GM19324 (cell line): ENCODE data around the gene AGBL5.
A peak's percentile ranks its signal among the peaks of the same experiment; 100 is the strongest.

Experiments used
- ATAC-seq: cut with Tn5 transposase; IDR thresholded peaks from one replicate; pipeline ENCODE4 v1.9.1; 2021; ENCODE audit warnings: mild to moderate bottlenecking, moderate library complexity; ENCODE audit not compliant: unreplicated experiment, low FRiP score

AGBL5 gene

DNA sequence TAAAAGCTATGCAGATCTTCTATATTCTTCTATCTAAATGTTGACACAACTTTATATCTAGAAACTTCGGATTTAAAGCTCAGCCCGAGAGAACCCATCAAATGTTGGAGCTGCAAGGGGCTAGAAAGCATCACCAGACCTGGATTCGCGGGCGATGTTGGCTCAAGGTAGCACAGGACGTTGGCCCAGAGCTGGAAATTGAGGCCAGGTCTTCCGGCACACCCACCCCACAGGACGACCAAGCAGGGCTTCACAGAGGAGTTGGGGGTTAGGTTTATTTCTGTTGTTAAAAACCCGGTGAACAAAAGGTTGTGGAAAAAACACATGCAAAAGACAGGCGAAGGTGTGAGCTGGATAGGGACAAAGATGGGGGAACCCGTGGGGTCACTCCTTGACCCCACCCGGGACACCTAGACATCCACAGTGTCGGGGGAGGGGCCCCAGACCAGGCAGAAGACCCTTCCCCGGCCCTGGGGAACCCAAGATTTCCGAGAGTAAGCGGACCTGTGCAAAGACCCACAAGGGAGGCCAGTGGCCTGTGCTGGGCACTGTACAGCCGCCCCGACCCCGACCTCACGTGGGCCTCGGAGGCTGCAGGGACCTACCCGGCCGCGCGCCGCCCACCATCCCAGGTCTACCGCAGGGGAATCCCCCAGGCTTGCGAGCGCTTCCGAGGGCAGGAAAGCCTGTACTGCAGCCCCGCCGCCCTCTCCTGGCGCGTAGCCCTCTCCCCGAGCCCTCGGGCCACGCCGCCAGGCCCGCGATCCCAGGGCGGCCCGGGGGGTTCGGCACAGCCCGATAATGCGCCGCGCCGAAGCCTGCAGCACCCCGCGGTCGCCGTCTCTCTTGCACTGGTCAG is 1.8 kb upstream of the AGBL5 start:
- ATAC-seq, result peak; percentile 10

DNA sequence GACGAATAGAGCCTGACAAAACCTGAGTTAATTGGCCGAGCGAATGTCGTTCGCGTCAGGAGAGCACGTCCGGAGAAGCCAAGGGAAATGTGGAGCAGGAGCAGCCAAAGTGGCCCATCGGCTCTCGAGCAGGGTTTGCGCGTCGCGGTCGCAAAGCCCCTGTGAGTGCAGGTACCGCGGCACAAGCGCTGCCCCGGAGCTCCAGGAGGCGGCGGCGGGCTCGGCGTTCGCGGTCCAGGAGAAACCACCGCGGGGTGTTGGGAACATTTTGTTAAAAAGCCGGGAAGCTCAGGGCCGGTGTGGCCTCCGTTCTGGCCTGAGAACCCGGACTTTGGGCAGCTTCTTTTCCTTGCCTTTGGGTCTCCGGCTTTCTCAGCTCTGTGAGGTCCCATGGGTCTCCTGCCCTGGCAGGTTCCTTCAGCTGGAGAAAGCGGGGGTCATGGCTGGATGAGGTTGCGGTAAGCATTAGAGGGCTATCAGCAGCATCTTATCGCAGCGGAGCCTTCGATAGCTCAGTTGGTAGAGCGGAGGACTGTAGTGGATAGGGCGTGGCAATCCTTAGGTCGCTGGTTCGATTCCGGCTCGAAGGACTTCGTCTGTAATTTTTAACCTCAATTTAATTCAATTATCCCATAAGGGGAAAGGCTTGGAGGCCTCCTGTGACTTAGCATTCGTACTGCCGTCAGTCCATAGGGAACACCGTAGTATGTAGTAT is 1.0 kb upstream of the AGBL5 start:
- ATAC-seq, result peak; percentile 43

DNA sequence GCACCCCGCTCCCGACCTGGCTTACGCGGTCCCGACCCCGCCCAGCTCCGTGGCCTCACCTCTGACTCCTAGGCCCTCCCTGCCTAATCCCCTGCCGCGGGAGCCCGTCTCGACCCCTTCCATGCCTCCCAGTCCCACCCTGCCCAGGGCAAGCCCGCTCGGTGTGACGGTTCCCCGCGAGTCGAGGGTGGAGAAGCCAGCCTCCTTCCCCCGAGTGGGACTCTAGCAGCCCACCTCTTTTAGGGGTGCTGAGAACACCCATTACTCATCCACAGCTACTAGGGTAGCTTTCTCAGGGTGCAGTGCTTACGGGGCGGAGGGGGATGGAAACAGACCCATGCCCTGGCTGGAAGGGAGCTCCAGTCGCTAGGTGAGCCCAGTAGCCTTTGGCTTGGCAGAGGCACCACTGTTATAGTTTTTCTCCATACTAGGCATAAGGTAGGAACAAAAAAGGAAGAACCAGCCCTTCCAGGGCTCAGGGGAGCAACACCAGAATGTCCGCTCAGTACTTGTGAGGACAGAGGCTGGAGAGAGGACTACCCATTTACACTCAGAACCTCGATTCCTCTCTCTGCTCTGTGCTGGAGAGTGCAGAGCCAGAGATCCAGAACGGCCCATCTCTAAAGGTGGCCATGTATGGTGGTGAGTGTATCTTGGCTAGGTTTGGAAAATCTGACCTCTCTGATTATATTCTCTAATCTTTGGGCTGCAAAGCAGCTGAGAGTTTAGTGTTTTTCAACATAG is 606 bp downstream of the AGBL5 start:
- no peak for ATAC-seq

DNA sequence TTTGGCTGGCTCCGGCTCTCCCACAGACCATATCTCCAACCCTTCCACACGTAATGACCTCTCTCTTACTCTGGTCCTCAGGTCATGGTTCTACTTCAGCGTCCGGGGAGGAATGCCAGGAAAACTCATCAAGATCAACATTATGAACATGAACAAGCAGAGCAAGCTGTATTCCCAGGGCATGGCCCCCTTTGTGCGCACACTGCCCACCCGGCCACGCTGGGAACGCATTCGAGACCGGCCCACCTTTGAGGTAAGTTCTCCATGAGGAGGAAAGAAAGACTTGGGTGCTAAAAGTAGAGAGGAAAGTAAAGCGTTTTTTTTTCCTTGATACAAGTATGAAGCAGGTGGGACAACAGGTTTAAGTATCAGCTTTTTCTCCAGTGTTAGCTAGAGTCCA is 1.9 kb downstream of the AGBL5 start:
- ATAC-seq, result no peak

DNA sequence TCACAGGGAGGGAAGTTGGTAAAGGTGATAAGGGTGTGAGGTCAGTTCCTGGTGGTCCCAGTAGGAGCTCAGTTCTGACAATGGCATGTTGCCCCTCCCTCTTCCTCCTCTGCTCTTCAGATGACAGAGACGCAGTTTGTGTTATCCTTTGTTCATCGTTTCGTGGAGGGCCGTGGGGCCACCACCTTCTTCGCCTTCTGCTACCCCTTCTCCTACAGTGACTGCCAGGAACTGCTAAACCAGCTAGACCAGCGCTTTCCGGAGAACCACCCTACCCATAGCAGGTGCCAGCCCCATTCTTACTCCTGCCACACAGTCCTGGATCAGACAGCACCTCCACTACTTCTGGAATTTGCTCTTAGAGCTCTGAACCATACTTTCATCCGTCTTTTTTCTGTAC is 2.3 kb downstream of the AGBL5 start:
- no peak for ATAC-seq

DNA sequence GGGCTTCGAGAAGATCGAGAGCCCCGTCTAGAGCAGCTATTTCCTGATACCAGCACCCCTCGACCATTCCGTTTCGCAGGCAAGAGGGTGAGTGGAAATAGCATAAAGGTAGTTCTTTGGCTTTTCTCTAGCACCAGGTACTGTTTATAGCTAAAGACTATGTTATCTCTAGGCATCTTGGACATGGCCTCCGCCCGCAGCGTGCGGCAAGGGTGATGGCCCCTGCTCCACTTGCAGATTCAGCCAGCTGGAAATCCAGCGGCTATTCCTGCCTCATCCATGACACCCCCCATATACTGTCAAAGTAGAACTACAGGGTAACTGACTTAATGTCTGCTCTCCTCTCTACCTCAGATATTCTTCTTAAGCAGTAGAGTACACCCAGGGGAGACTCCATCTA is 3.3 kb downstream of the AGBL5 start:
- no peak for ATAC-seq

DNA sequence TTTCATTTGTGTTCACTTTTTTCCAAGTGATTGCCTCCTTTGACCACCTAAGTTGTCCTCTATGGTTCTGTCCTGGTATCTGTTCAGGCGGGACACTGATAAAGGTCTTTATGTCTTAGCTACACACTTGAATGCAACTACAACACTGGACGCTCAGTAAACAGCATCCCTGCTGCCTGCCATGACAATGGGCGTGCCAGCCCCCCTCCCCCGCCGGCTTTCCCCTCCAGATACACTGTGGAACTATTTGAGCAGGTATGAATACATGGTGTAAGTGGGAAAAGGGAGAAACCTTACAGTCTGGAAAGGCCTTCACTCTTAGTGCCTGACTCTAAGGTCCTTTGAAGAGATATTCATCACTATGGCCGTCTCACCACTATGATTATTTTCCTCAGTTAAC is 5.7 kb downstream of the AGBL5 start:
- no peak for ATAC-seq

DNA sequence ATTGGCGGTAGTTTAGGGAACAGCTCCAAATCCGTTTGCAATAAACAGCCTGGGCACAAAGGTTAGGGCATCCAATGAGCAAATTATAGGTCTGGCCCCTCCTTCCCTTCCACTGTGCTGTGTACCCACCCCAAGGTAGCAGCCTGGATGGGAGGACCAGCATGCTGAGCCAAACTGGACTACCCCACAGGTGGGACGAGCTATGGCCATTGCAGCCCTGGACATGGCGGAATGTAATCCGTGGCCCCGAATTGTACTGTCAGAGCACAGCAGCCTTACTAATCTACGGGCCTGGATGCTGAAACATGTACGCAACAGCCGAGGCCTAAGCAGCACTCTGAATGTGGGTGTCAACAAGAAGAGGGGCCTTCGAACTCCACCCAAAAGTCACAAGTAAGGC is 6.7 kb downstream of the AGBL5 start:
- no peak for ATAC-seq

DNA sequence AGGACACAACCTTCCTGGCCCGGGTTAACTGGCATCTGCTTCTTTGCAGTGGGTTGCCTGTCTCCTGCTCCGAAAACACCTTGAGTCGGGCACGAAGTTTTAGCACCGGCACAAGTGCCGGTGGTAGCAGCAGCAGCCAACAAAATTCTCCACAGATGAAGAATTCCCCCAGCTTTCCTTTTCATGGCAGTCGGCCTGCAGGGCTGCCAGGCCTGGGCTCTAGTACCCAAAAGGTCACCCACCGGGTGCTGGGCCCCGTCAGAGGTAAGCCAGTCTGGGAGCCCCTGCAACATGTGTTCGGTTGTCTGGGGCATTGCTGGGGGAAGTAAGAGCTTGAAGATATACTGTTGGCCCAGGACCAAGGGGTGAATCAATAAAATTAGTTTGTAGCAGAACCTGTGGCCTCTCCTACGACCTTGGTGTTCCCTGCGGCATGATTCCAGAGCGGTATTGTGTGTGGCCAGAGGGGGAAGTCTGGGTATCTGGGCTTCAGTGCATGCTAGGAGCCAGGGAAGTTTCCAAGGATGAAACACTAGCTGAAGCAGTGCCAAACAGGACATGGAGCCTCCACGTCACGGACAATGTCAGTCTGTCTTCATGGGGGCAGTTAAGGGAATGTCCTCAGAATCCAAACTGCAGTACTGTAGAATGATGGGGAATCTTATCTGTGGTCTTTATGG is 7.8 kb downstream of the AGBL5 start:
- no peak for ATAC-seq

DNA sequence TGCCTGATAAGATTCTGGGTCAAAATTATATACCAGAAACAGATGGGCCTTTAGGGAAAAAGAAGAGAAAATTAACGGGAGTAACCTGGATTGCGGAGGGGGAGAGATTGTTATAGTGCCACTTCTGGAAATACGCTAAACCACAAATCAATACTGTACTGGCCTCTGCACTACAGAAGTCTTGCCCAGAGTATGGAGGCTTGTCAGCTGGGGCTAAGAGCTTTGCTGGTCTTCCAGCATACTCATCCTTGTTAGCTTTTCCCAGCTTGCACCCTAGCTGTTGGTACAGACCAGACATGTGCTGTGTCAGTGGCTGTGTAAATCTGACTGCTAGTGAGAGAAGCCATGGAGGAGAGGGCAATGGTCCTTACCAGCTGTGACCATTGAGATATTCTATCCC is 8.9 kb downstream of the AGBL5 start:
- ATAC-seq, result no peak

DNA sequence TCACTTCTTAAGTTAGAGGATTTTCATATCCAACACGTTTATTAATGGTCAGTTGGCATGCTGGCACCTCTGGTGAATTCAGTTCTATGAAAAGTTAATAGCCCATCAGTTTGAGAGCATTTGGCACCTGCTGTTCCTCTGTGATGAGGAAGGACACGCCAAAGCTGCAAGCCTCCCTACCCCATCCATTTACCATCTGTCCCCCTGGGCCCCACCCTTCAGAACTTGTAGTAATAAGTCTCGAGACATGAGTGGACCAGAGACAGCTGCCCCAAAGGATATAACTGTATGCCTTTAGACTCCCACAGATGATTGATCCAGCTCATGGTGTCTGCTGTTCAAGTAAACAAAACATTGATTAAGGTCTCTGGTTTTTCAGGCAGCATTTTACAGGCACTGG is 13.7 kb downstream of the AGBL5 start:
- no peak for ATAC-seq

DNA sequence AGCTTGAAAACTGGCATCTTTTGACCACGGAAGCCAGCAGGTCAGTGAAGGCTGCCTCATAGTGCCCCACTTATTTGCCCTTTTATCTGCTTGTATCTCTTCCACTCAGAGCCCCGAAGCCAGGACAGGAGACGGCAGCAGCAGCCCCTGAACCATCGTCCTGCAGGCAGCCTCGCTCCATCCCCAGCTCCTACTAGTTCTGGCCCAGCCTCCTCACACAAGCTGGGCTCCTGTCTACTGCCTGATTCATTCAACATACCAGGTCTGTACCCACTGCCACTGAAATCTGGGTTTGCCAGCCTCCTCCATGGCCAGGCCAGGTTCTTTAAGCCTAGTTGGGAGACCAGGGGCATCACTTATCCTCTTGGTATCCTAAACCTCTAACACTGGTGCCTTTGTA is 15.9 kb downstream of the AGBL5 start:
- no peak for ATAC-seq

DNA sequence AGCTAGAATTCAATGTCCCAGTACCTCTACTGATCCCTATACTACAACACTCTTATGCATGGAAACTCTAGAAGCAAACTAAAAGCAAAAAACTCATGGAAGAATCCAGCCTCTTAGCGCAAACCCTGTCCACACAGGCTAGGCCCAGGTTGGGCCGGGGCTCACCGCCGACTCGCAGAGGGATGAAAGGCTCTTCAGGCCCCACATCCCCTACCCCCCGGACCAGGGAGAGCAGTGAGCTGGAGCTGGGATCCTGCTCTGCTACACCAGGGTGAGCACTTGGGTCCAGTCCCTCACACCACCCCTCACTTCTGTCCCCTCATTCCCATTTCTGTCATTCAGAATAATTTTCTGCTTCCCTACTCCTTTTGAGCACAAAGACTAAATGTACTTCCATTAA is 18.0 kb downstream of the AGBL5 start:
- no peak for ATAC-seq

DNA sequence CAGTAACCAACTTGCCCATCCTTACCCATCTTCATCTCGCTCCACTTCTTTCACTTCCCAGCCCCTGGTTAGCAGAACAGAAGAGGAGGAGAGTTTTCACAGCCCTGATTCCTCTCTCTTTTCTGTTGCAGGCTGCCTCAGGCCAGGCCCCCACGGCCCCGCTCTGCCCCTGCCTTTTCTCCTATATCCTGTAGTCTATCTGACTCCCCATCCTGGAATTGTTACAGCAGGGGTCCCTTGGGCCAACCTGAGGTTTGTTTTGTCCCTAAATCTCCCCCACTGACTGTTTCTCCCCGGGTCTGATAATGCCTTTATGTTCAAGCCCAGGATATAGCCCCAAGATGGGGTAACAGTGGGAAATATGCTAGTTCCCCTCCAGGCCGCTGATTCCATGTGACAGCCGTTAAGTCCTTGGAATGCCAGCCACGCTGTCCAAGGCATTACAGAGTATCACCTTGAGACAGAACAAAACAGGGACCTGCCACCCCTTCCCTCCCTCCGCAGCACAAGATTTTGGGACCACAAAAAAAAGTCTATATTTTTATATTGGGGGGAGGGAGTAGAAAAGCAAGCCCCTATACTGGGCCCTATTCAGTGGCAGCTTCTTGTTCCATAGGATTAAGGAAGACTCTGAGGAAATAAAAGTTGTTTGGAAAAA is 18.6 kb downstream of the AGBL5 start:
- no peak for ATAC-seq

DNA sequence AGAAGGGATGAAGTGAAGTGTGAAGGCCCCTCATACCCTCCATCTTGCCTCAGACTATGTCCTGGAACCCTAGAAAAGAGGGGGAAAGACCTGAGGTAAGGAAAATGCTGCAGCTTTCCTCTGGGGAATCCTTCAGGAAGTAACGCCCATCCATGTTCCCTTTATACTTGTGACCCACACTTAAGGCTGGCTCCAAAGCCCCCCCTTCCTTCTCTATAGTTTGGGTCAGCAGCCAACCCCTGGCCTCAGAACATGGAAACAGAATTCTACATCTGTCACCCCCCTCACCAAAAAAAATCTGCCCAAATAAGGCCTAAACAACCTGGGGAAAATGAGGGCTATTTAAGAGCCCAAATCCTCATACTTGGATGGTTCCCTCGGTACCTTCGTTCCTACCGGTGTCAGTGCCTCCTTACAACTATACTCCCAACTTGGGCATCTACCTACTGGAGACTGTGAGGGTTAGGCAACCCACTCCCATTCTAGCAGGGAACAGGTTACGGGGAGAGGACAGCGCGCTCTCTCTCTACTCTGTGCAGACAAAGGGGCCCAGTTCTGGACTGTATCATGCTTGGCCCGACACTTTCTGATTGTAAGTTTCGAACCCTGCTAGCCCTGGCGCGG is 19.3 kb downstream of the AGBL5 start:
- ATAC-seq, result no peak

DNA sequence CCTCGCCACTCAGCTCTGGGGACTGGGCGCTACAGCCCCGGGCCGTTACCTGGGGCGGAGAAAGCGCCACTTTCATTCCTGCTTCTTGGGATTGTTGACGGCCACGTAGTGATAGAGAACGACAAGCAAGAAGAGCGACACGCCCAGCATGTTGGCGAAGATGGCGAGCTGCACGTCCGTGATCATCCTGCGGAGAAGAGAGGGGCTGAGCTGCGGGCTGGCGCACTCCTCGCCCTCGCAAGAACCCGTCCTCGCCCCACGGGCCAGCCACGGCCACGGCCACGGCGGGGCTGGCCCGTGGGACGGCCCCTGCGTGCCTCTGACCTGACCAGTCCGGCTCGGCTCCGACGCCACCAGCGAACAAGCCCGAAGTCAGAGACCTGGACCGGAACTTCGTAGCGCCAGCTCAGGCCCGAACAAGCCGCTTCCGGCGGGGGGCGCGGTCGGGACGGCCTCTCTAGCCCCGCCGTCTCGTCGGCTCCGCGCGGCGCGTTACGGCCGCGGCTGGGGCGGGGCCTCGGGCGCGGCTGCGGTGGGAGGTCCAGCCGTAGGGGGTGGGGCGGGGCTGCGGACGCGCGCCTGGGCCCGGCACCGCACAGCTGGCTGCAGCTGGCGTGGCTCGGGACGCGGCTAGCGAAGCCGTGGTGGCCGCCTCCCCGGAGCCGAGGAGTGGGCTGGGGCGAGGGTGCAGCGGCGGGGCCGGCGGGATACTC is 20.0 kb downstream of the AGBL5 start, which contains the start of gene OST4:
Gene OST4 (minus strand): TSS at position 378 of the 713 bp plus-strand sequence.
- ATAC-seq, result peak; percentile 87

DNA sequence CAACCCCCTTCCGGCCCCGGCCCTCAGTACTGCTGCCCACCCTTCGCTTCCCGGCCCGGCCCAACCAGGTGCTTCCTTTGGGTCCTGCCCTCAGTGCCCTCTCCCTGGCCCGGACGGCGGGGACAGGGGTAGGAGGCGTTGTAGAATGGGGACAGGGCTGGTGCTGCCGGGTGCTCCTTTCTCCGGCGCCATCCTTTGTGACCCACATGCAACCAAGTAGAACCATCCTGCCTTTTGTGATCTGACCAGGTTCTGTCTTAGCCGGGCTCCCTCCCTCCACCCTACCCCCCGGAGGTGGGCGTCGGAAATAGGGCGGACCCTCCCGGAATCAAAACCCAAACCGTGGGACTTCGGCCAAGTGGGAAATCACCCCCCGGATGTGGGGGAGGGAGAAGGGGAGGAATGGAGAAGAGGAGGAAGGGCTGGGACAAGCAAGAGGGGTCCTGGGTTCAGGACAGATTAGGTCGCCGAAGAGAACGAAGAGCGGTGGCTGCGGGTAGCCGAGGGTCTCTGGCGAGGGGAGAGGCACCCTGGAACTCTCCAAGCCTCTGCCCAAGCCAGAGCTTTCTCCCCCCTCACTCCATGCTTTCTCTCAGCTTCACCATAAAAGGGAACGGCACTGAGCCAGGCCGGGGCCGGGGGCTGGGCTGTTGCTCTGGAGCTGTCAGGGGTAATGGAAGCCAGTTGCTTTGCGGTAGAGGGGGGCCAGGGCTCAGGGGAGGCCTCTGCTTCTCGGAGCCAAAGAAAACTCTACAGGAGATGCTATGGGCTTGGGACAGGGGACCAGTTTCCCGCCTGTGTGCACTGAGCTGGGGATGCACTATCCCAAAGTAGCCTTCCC is 20.7 kb downstream of the AGBL5 start:
- ATAC-seq, result no peak

DNA sequence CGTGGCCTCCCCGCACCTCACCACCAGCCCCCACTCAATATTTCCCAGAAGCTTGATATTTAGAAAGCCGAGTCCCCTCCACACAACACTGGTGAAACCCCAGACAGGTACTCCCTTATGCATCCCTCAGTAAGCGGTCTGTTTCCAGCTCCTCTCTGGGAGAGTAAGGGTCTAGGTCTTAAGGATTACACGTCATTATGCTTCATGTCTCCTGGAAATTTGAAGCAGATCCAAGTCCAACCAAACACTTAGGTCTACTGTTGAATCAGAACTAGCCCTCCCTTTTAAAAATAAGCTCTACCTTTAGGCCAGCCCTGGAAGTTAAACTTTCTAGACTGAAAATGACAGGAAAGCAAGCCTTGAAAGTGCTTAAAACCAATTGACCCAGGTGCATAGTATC is 21.5 kb downstream of the AGBL5 start:
- no peak for ATAC-seq
